ENCODE data around the gene GRHPR. TPM values are rescaled to one million over a fixed set of nuclear protein-coding genes. Genes with fewer than 3 reads are reported as not detected.

The GRHPR gene
- total RNA-seq, 6 experiments from 2014 or later, result 159 to 424 (median 359) TPM

DNA sequence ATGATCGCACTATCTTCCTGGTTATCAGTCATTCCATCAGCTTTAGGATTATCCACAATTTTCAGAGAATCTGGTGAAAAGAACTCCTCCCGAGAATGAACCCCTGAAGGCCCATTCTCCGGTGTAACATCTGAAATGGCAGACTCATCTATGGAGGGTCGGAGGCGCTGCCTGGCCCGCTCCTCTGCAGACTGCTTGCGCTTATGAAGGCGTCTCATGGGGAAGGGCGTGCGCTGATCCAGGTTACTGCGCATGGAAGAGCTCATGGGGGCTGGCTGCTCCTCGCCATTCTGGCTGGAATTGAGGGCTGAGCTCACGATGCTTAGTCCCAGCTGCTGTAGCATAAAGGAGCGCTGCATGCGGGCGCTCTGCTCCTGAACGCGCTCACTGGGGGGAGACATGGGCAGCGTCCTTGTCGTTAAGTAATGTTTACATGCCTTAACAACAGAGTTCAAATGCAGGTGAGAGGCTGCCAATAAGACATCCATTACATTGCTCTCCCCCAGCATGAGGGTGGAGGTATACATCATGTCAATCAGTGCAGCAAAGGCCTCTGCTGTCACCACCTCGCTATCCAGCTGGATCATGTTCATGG, 19.4 kb downstream of the GRHPR start:
- intact Hi-C loops (cut with DNase I), result no loop called here
- WGBS (ENCODE audit: insufficient coverage, low coverage, low lambda C conversion rate, missing lambda C conversion rate), result 50% methylated on average over 2 of the region's 21 CpGs
- Histone ChIP-seq H3K27ac (no peak overlapping the region), H3K4me3 (no peak overlapping the region), H3K9me3 (no peaks in the 10 kb centered on the region), H3K4me1 (peaks cover 0 to 70% (median 32%) of the 10 kb centered on the region in 4 donors), H3K27me3 (no peaks in the 10 kb centered on the region), H3K36me3 (peaks cover 0 to 48% (median 20%) of the 10 kb centered on the region in 4 donors)
- no peak for ATAC-seq
- DNase-seq, result no peak
- TF ChIP-seq, protein P1, sequence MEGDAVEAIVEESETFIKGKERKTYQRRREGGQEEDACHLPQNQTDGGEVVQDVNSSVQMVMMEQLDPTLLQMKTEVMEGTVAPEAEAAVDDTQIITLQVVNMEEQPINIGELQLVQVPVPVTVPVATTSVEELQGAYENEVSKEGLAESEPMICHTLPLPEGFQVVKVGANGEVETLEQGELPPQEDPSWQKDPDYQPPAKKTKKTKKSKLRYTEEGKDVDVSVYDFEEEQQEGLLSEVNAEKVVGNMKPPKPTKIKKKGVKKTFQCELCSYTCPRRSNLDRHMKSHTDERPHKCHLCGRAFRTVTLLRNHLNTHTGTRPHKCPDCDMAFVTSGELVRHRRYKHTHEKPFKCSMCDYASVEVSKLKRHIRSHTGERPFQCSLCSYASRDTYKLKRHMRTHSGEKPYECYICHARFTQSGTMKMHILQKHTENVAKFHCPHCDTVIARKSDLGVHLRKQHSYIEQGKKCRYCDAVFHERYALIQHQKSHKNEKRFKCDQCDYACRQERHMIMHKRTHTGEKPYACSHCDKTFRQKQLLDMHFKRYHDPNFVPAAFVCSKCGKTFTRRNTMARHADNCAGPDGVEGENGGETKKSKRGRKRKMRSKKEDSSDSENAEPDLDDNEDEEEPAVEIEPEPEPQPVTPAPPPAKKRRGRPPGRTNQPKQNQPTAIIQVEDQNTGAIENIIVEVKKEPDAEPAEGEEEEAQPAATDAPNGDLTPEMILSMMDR (IDR thresholded peaks at IDR 0.05), result no peak
- no peak for TF ChIP-seq POLR2A (IDR thresholded peaks at IDR 0.05)

DNA sequence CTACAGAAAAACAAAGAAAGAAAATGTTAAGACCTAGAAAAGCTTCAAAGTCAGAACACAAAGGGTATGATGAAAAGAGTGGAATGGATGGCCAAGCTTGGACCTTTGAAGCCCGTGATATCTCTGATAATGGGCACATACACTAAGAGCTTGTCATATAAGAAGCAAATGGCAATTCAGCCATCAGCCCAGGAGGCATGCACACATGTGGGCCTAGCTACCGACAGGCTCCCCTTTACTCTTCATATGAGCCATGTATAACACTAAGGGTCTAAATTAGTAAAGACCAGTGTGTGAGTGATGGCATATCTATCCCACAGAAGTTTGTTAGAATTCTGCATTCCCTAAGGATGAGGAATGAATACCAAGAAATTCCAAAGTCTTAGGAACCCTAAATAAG, 20.1 kb downstream of the GRHPR start:
- ATAC-seq, result no peak

DNA sequence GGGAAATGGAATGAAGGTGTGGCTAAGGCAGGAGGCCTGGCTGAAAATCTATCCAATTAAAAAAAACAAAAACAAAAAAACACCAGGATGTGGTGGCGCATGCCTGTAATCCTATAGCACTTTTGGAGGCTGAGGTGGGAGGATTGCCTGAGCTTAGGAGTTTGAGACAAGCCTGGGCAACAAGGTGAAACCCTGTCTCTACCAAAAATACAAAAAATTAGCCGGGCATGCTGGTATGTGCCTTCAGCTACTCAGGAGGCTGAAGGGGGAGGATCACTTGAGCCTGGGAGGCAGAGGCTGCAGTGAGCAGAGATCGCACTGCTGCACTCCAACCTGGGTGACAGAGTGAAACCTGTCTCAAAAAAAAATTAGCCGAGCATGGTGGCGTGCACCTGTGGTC, 21.1 kb downstream of the GRHPR start:
- WGBS (ENCODE audit: insufficient coverage, low coverage, low lambda C conversion rate, missing lambda C conversion rate), result 96% methylated on average over 5 of the region's 5 CpGs
- DNase-seq (no peak), ATAC-seq (no peak)
- no peak overlapping the region for H3K4me3 ChIP-seq
- H3K27me3 ChIP-seq, result no peaks in the 10 kb centered on the region
- intact Hi-C loops (cut with DNase I), result no loop called here
- H3K4me1 ChIP-seq, result peaks cover 0 to 57% (median 23%) of the 10 kb centered on the region in 4 donors
- TF ChIP-seq POLR2A (IDR thresholded peaks at IDR 0.05), result no peak
- TF ChIP-seq, protein P1 (IDR thresholded peaks at IDR 0.05), result no peak
- no peaks in the 10 kb centered on the region for H3K9me3 ChIP-seq
- peaks cover 0 to 31% (median 10%) of the 10 kb centered on the region in 4 donors for H3K36me3 ChIP-seq
- H3K27ac ChIP-seq, result peak overlapping the region in 1 of 3 donors; percentile 55

More for the DNA sequence above, 20.1 kb downstream of the GRHPR start:
- Histone ChIP-seq H3K4me3 (no peak overlapping the region), H3K4me1 (peaks cover 0 to 67% (median 30%) of the 10 kb centered on the region in 4 donors), H3K36me3 (peaks cover 0 to 42% (median 15%) of the 10 kb centered on the region in 4 donors), H3K9me3 (no peaks in the 10 kb centered on the region), H3K27ac (no peak overlapping the region), H3K27me3 (no peaks in the 10 kb centered on the region)
- 83% methylated on average over 2 of the region's 2 CpGs for WGBS (ENCODE audit: insufficient coverage, low coverage, low lambda C conversion rate, missing lambda C conversion rate)
- intact Hi-C loops (cut with DNase I), result no loop called here
- no peak for TF ChIP-seq POLR2A (IDR thresholded peaks at IDR 0.05)
- DNase-seq, result no peak

DNA sequence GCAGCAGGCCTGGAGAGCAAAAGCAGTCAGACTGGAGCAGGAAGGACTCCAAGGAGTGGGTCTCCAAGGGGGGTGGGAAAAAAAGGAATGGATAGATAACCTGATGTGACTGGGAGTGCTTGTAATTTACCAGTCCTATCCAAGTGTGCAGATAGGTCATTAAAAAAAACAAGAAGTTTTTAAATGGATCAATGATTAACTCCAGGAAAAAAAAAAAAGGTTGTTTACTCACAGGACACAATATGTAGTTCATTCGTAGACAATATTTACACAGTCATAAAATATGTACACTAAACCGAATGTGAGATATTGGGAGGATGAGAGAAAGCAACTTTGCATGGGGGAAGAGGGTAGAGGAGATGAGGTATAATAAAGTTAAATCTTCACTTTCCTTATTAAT, 22.4 kb downstream of the GRHPR start:
- intact Hi-C loops (cut with DNase I), result no loop called here
- Histone ChIP-seq H3K36me3 (peaks cover 0 to 19% (median 4%) of the 10 kb centered on the region in 4 donors), H3K27ac (peak overlapping the region in 2 of 3 donors; percentile 50 to 55), H3K9me3 (no peaks in the 10 kb centered on the region), H3K4me1 (peaks cover 0 to 57% (median 23%) of the 10 kb centered on the region in 4 donors), H3K4me3 (no peak overlapping the region), H3K27me3 (no peaks in the 10 kb centered on the region)
- TF ChIP-seq POLR2A (IDR thresholded peaks at IDR 0.05), result no peak
- TF ChIP-seq, protein P1 (IDR thresholded peaks at IDR 0.05), result no peak
- 26% methylated on average over 2 of the region's 2 CpGs for WGBS (ENCODE audit: insufficient coverage, low coverage, low lambda C conversion rate, missing lambda C conversion rate)
- ATAC-seq (peak; percentile 55 to 72 (median 62)), DNase-seq (no peak)

DNA sequence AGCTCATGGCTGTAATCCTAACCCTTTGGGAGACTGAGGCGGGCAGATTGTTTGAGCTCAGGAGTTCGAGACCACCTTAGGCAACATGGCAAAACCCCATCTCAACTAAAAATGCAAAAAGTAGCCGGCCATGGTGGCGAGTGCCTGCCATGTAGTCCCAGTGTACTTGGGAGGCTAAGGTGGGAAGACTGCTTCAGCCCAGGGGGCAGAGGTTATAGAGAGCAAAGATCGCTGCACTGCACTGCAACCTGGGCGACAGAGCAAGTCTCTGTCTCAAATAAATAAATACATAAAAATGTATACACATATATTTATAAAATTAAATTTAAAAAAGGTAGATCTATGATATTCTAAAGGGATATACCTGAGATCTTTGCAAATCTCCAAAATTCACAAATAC, 23.3 kb downstream of the GRHPR start:
- Histone ChIP-seq H3K4me3 (no peak overlapping the region), H3K4me1 (peaks cover 0 to 57% (median 23%) of the 10 kb centered on the region in 4 donors), H3K27ac (peak overlapping the region in 2 of 3 donors; percentile 50 to 55), H3K9me3 (no peaks in the 10 kb centered on the region), H3K27me3 (no peaks in the 10 kb centered on the region), H3K36me3 (peaks cover 0 to 12% (median 4%) of the 10 kb centered on the region in 4 donors)
- TF ChIP-seq POLR2A (IDR thresholded peaks at IDR 0.05), result no peak
- TF ChIP-seq, protein P1 (IDR thresholded peaks at IDR 0.05), result no peak
- WGBS (ENCODE audit: insufficient coverage, low coverage, low lambda C conversion rate, missing lambda C conversion rate), result 60% methylated on average over 3 of the region's 6 CpGs
- no peak for DNase-seq
- peak; percentile 33 to 67 (median 62) for ATAC-seq
- intact Hi-C loops (cut with DNase I), result no loop called here

Data from right lobe of liver (tissue), 6 donors.